Endothelial cell of umbilical vein (primary cell): ENCODE measurements around the gene GSG1L. TPM values are rescaled to one million over a fixed set of nuclear protein-coding genes. Genes with fewer than 3 reads are reported as not detected.

Source experiments
- BruUV-seq: library from RNA; stranded (reverse); fragments of 400-500 nt; replicated peaks from 2 replicates; lab custom pipeline; 2021; lab: Mats Ljungman, UMichigan
- CTCF ChIA-PET: fragments of 300-600, 350-600 bp; sonication (Branson Sonifier 250); formaldehyde crosslinking; loops from one replicate; lab custom pipeline; 2021; ENCODE audit warnings: antibody characterized with exemption, inconsistent platforms; lab: Charles Lee
- POLR2A ChIA-PET: fragments of 300-600, 350-600 bp; sonication (Branson Sonifier 250); formaldehyde crosslinking; loops from one replicate; lab custom pipeline; 2021; ENCODE audit warnings: antibody characterized with exemption, inconsistent platforms; lab: Charles Lee
- DNase-seq: peaks from one replicate; pipeline ENCODE4 v3.0.0-alpha.2; 2011; ENCODE audit warnings: low read depth, low spot score
- FAIRE-seq: peaks from 2 replicates; lab custom pipeline; 2011; peaks lifted over from hg19 to GRCh38; lab: Jason Lieb, UNC
- H2AFZ ChIP-seq: 2 replicates; pipeline ENCODE4 v1.6.0; 2012; ENCODE audit warnings: low read depth, low read length, control low read depth, inconsistent platforms
- H3K27ac ChIP-seq: 2 replicates; pipeline ENCODE4 v1.5.1; 2011; ENCODE audit warnings: low read depth, mild to moderate bottlenecking, control low read depth, low read length, moderate library complexity; ENCODE audit not compliant: insufficient read depth
- H3K27me3 ChIP-seq, 2 experiments: 2 replicates each; pipeline versions ENCODE4 v1.6.0 to v1.6.1; 2011; ENCODE audit warnings: low read length in 2 of 2, mixed read lengths in 1 of 2; ENCODE audit not compliant: control insufficient read depth in 2 of 2, insufficient read depth in 2 of 2
- H3K36me3 ChIP-seq, 2 experiments: 2 replicates in 1 of 2; 3 replicates in 1 of 2; pipeline ENCODE4 v1.5.1; 2011; ENCODE audit warnings: low read length in 2 of 2, mild to moderate bottlenecking in 1 of 2, moderate library complexity in 1 of 2; ENCODE audit not compliant: control insufficient read depth in 2 of 2, insufficient read depth in 2 of 2; ENCODE audit errors: extremely low read depth in 1 of 2
- H3K4me1 ChIP-seq: 3 replicates; pipeline ENCODE4 v1.5.1; 2011; ENCODE audit warnings: mild to moderate bottlenecking, low read length; ENCODE audit not compliant: control insufficient read depth, insufficient read depth; ENCODE audit errors: extremely low read depth
- H3K4me2 ChIP-seq: 2 replicates; pipeline ENCODE4 v1.6.1; 2011; ENCODE audit warnings: low read length, control low read depth, mixed read lengths; ENCODE audit not compliant: insufficient read depth
- H3K4me3 ChIP-seq, 3 experiments: fragments of 200-600 bp in 1 of 3; sonication (generic), shearing (Covaris generic) in 1 of 3; replicated peaks in 1 of 3; 2 replicates each; pipeline ENCODE4 v1.5.1; 2011 to 2016; ENCODE audit warnings: control low read depth in 3 of 3, low read length in 3 of 3, mild to moderate bottlenecking in 2 of 3, inconsistent platforms in 1 of 3, low read depth in 1 of 3, moderate library complexity in 1 of 3; ENCODE audit not compliant: insufficient read depth in 1 of 3
- H3K79me2 ChIP-seq: 2 replicates; pipeline ENCODE4 v1.6.0; 2012; ENCODE audit warnings: low read length, inconsistent platforms; ENCODE audit not compliant: control insufficient read depth, insufficient read depth
- H3K9ac ChIP-seq: replicated peaks from 2 replicates; pipeline ENCODE3; 2011; ENCODE audit warnings: low read length, control low read depth; ENCODE audit not compliant: insufficient read depth; ENCODE audit errors: extremely low read depth
- H3K9me1 ChIP-seq: replicated peaks from 3 replicates; pipeline ENCODE4 v1.6.0; 2011; ENCODE audit warnings: mild to moderate bottlenecking, low read length; ENCODE audit not compliant: control insufficient read depth, insufficient read depth; ENCODE audit errors: extremely low read depth
- H3K9me3 ChIP-seq: replicated peaks from 2 replicates; pipeline ENCODE4 v1.5.1; 2012; ENCODE audit warnings: low read length, inconsistent platforms; ENCODE audit not compliant: control insufficient read depth, insufficient read depth
- H4K20me1 ChIP-seq: replicated peaks from 2 replicates; pipeline ENCODE3; 2011; ENCODE audit warnings: mild to moderate bottlenecking, low read length; ENCODE audit not compliant: control insufficient read depth, insufficient read depth; ENCODE audit errors: extremely low read depth
- CTCF ChIP-seq, 2 donors: IDR thresholded peaks; 1 replicate in 1 of 2; 2 replicates in 1 of 2; pipeline ENCODE4 v1.5.1; 2011; ENCODE audit warnings: low read length in 2 of 2, mild to moderate bottlenecking in 2 of 2, moderate library complexity in 2 of 2, control low read depth in 1 of 2, inconsistent platforms in 1 of 2, low read depth in 1 of 2; ENCODE audit not compliant: insufficient read depth in 1 of 2; ENCODE audit errors: extremely low read depth in 1 of 2
- EZH2 ChIP-seq: IDR thresholded peaks from 2 replicates; pipeline ENCODE4 v1.6.1; 2012; ENCODE audit warnings: borderline replicate concordance, low read depth, mild to moderate bottlenecking, moderate library complexity, low read length, inconsistent platforms; ENCODE audit not compliant: severe bottlenecking
- FOS ChIP-seq: IDR thresholded peaks from 2 replicates; pipeline ENCODE4 v1.6.1; 2011; ENCODE audit warnings: mild to moderate bottlenecking, low read length, moderate library complexity, borderline replicate concordance; ENCODE audit not compliant: insufficient read depth
- GATA2 ChIP-seq: IDR thresholded peaks from 2 replicates; pipeline ENCODE4 v1.7.0; 2011; ENCODE audit warnings: low read depth, mild to moderate bottlenecking, moderate library complexity, mixed read lengths, low read length; ENCODE audit not compliant: insufficient read length, insufficient read depth
- JUN ChIP-seq: IDR thresholded peaks from 2 replicates; pipeline ENCODE4 v1.6.1; 2011; ENCODE audit warnings: borderline replicate concordance, low read depth; ENCODE audit not compliant: insufficient read length, insufficient read depth
- MAX ChIP-seq: IDR thresholded peaks from 2 replicates; pipeline ENCODE4 v1.6.1; 2011; ENCODE audit not compliant: insufficient read depth, insufficient read length
- MYC ChIP-seq: IDR thresholded peaks from one replicate; pipeline ENCODE4 v1.6.1; 2011; ENCODE audit warnings: mild to moderate bottlenecking, low read depth, low read length
- POLR2A ChIP-seq: IDR thresholded peaks from 2 replicates; pipeline ENCODE4 v1.6.1; 2012; ENCODE audit warnings: low read depth, mild to moderate bottlenecking, control low read depth, low read length
- POLR2AphosphoS5 ChIP-seq: IDR thresholded peaks from 2 replicates; pipeline ENCODE4 v1.6.1; 2012; ENCODE audit warnings: low read depth, mild to moderate bottlenecking, control low read depth, low read length, moderate library complexity; ENCODE audit not compliant: insufficient read depth
- dilution Hi-C: fragments of 300-500 bp; cut with MboI; formaldehyde crosslinking; loops from one replicate; pipeline ENCODE4 v1.15.0; 2019; ENCODE audit warnings: low sequenced_read_pairs; ENCODE audit not compliant: extremely low pct_ligation_motif_present
- intact Hi-C: fragments of 100-400 bp; cut with micrococcal nuclease; formaldehyde crosslinking; loops from one replicate; pipeline ENCODE4 v1.10.0; 2022
- polyA plus RNA-seq, 4 experiments: library from polyadenylated mRNA; depleted of rRNA in 3 of 4; stranded (reverse) in 3 of 4; unstranded in 1 of 4; fragments of >200 nt; gene quantifications; 2 replicates each; pipeline versions ENCODE4 v1.2.1 to v1.2.3, GENCODE V29; 2011 to 2012; ENCODE audit warnings: missing spikeins in 1 of 4
- total RNA-seq: library from RNA; stranded (reverse); gene quantifications from 2 replicates; pipeline ENCODE4 v1.2.3, GENCODE V29; 2021

The GSG1L gene
- total and polyA plus RNA-seq, 2 donors (not counting 3 experiments of a cell fraction or from before 2014, with no cell fraction given): 0.06 TPM; not detected in 1

GRCh38 chr16:27991876-27992275 is 71.6 kb downstream of the GSG1L start:
- ChIA-PET POLR2A (no interaction called here), CTCF (interaction anchor here (1.6 kb wide), 1 partner anchor 19 kb away, joined by 4 read pairs; no protein-coding TSS in a partner anchor)
- TF ChIP-seq CTCF (IDR thresholded peaks at IDR 0.05; ENCODE audit: extremely low read depth in 1 of 2, insufficient read depth in 1 of 2, low read depth in 1 of 2, low read length in 2 of 2) (no peak), JUN (no peak), POLR2AphosphoS5 (no peak), EZH2 (no peak), GATA2 (no peak), POLR2A (no peak), MYC (no peak), FOS (no peak), MAX (no peak)
- intact Hi-C loops (no loop called here), dilution Hi-C loops (no loop called here)
- Histone ChIP-seq H3K9ac (no peak overlapping the region), H3K9me1 (no peaks in the 10 kb centered on the region), H3K79me2 (no peaks in the 10 kb centered on the region), H3K27me3 (peaks cover 0 to 2% of the 10 kb centered on the region in 2 experiments), H4K20me1 (no peaks in the 10 kb centered on the region), H3K27ac (no peak overlapping the region), H2AFZ (no peak overlapping the region), H3K36me3 (no peaks in the 10 kb centered on the region), H3K4me3 (no peak overlapping the region), H3K4me1 (no peaks in the 10 kb centered on the region), H3K4me2 (no peak overlapping the region), H3K9me3 (no peaks in the 10 kb centered on the region)
- FAIRE-seq: no peak
- BruUV-seq: no TSS peak
- DNase-seq: no peak
